ENCODE measurements around the gene SYS1. TPM values are rescaled to one million over a fixed set of nuclear protein-coding genes. Genes with fewer than 3 reads are reported as not detected.

Gene SYS1
- total RNA-seq, 1 donor from 2014 or later, result 30.7 TPM

- intact Hi-C loops (cut with micrococcal nuclease), result loop anchor here (1.0 kb wide), 2 partner anchors 7 to 9 kb away; partner anchors contain the start of gene SYS1
Measured at GRCh38 chr20:45354423-45355208, 8.3 kb upstream of the SYS1 start.

- intact Hi-C loops (cut with micrococcal nuclease), result loop anchor here (1.0 kb wide), 2 partner anchors 8 kb away; partner anchors contain the start of gene SYS1
Measured at GRCh38 chr20:45355209-45356084, 7.5 kb upstream of the SYS1 start.

- intact Hi-C loops (cut with micrococcal nuclease), result no loop called here
Measured at GRCh38 chr20:45358282-45359068, 4.5 kb upstream of the SYS1 start.

- intact Hi-C loops (cut with micrococcal nuclease), result no loop called here
Measured at GRCh38 chr20:45359069-45359405, 3.9 kb upstream of the SYS1 start.

GRCh38 chr20:45359406-45360148, 3.4 kb upstream of the SYS1 start:
- intact Hi-C loops (cut with micrococcal nuclease), result loop anchor here (1.0 to 5.0 kb wide), 3 partner anchors 23 to 433 kb away; partner anchors contain the start of genes DNTTIP1, STK4 and WFDC3

GRCh38 chr20:45361793-45362192, 1.2 kb upstream of the SYS1 start:
- intact Hi-C loops (cut with micrococcal nuclease), result loop anchor here (2.0 to 5.0 kb wide), 5 partner anchors 45 to 1151 kb away; partner anchors contain the start of genes DNTTIP1, OSER1, STK4 and WFDC3

GRCh38 chr20:45363611-45364492, 896 bp downstream of the SYS1 start:
- intact Hi-C loops (cut with micrococcal nuclease), result loop anchor here (1.0 to 5.0 kb wide), 14 partner anchors 9 to 1153 kb away; partner anchors contain the start of genes DNTTIP1, OSER1, PIGT and SDC4

- intact Hi-C loops (cut with micrococcal nuclease), result no loop called here
Measured at GRCh38 chr20:45365444-45365970, 2.6 kb downstream of the SYS1 start.

GRCh38 chr20:45366192-45366591, 3.2 kb downstream of the SYS1 start:
- intact Hi-C loops (cut with micrococcal nuclease), result no loop called here

GRCh38 chr20:45366631-45367030, 3.7 kb downstream of the SYS1 start:
- intact Hi-C loops (cut with micrococcal nuclease), result no loop called here

GRCh38 chr20:45367126-45367525, 4.2 kb downstream of the SYS1 start:
- intact Hi-C loops (cut with micrococcal nuclease), result no loop called here

GRCh38 chr20:45368221-45368980, 5.4 kb downstream of the SYS1 start:
- intact Hi-C loops (cut with micrococcal nuclease), result no loop called here

GRCh38 chr20:45370571-45371160, 7.7 kb downstream of the SYS1 start:
- intact Hi-C loops (cut with micrococcal nuclease), result no loop called here

- intact Hi-C loops (cut with micrococcal nuclease), result no loop called here
Measured at GRCh38 chr20:45372241-45372640, 9.3 kb downstream of the SYS1 start.

GRCh38 chr20:45372646-45373352, 9.8 kb downstream of the SYS1 start:
- intact Hi-C loops (cut with micrococcal nuclease), result loop anchor here (1.0 kb wide), 4 partner anchors 9 to 399 kb away; partner anchors contain the start of genes PIGT and SYS1

GRCh38 chr20:45373353-45374100, 10.6 kb downstream of the SYS1 start:
- intact Hi-C loops (cut with micrococcal nuclease), result loop anchor here (1.0 kb wide), 7 partner anchors 10 to 398 kb away; partner anchors contain the start of genes PIGT and SYS1
